Activated T-helper 9 cell treated with anti-CD3 and anti-CD28 coated beads, Interleukin-2, amount 50 U/mL, for 16 hours (primary cell): ENCODE results near the gene PRR5.

Experiments used
- DNase-seq: peaks from one replicate; pipeline ENCODE4 v3.0.0-alpha.2; 2020; ENCODE audit warnings: low read depth

Gene PRR5

GRCh38 chr22:44719586-44720368, 17.8 kb downstream of the PRR5 start:
- DNase-seq: no peak

- DNase-seq: no peak
Observed at GRCh38 chr22:44721213-44721612, 19.2 kb downstream of the PRR5 start.

- DNase-seq: no peak
Observed at GRCh38 chr22:44722611-44723010, 20.6 kb downstream of the PRR5 start.

GRCh38 chr22:44723801-44724200, 21.8 kb downstream of the PRR5 start:
- no peak for DNase-seq

- no peak for DNase-seq
Observed at GRCh38 chr22:44724416-44724815, 22.4 kb downstream of the PRR5 start.

GRCh38 chr22:44724859-44725258, 22.9 kb downstream of the PRR5 start:
- DNase-seq: no peak

GRCh38 chr22:44726439-44726838, 24.4 kb downstream of the PRR5 start:
- no peak for DNase-seq

- DNase-seq: no peak
Observed at GRCh38 chr22:44727148-44727547, 25.1 kb downstream of the PRR5 start.

- DNase-seq: no peak
Observed at GRCh38 chr22:44727709-44728108, 25.7 kb downstream of the PRR5 start.

GRCh38 chr22:44728761-44729324, 26.8 kb downstream of the PRR5 start:
- DNase-seq: no peak

GRCh38 chr22:44729391-44730021, 27.5 kb downstream of the PRR5 start:
- DNase-seq: no peak

GRCh38 chr22:44730022-44730393, 28.0 kb downstream of the PRR5 start:
- no peak for DNase-seq

GRCh38 chr22:44730490-44731356, 28.7 kb downstream of the PRR5 start:
- no peak for DNase-seq

GRCh38 chr22:44731357-44731970, 29.5 kb downstream of the PRR5 start:
- DNase-seq: no peak

- no peak for DNase-seq
Observed at GRCh38 chr22:44732017-44732561, 30.1 kb downstream of the PRR5 start.

- DNase-seq: no peak
Observed at GRCh38 chr22:44732661-44733060, 30.7 kb downstream of the PRR5 start.

- no peak for DNase-seq
Observed at GRCh38 chr22:44733426-44734106, 31.6 kb downstream of the PRR5 start.

- no peak for DNase-seq
Observed at GRCh38 chr22:44734278-44734677, 32.3 kb downstream of the PRR5 start.

GRCh38 chr22:44734801-44735517, 33.0 kb downstream of the PRR5 start:
- no peak for DNase-seq
